Bronchial epithelial cell (primary cell): Measurements from ENCODE around the gene HAGH. TPM values are rescaled to one million over a fixed set of nuclear protein-coding genes. Genes with fewer than 3 reads are reported as not detected.
"Not testable (repeated sequence)": the region's sequence is repeated elsewhere in the genome, so short reads cannot be mapped to it uniquely, and the experiment has no call there.

Source experiments
- DNase-seq: peaks from one replicate; pipeline ENCODE4 v3.0.0-alpha.2; 2010; ENCODE audit warnings: low read depth
- FAIRE-seq: peaks from 2 replicates; lab custom pipeline; 2011; peaks lifted over from hg19 to GRCh38; lab: Jason Lieb, UNC
- H3K27me3 ChIP-seq: 2 replicates; pipeline ENCODE4 v1.5.1; 2011; ENCODE audit warnings: low read length; ENCODE audit not compliant: control insufficient read depth, insufficient read depth
- H3K36me3 ChIP-seq: 2 replicates; pipeline ENCODE4 v1.5.1; 2011; ENCODE audit warnings: low read length; ENCODE audit not compliant: control insufficient read depth, insufficient read depth
- H3K4me3 ChIP-seq: 2 replicates; pipeline ENCODE4 v1.5.1; 2011; ENCODE audit warnings: mild to moderate bottlenecking, low read depth, low read length, control low read depth
- total RNA-seq: library from RNA; depleted of rRNA; stranded (reverse); fragments of >200 nt; gene quantifications from 2 replicates; pipeline ENCODE4 v1.2.1, GENCODE V29; 2014
- TF ChIP-seq, protein P1 (sequence below): IDR thresholded peaks from 2 replicates; pipeline ENCODE4 v1.5.1; 2011; ENCODE audit warnings: mild to moderate bottlenecking, moderate library complexity, low read length, control low read depth, inconsistent platforms; ENCODE audit not compliant: insufficient read depth, severe bottlenecking

The HAGH gene
- 60.0 and 91.8 TPM in 2 replicates for total RNA-seq

GRCh38 chr16:1826691-1827573 lies at the start of gene HAGH, which contains the start of gene FAHD1:
Gene HAGH, minus strand, starts transcription at chr16:1826825. Its CDS starts 38 bp downstream, at chr16:1826787.
Gene FAHD1, plus strand, starts transcription at chr16:1827206. Its CDS starts 33 bp downstream, at chr16:1827239.
- TF ChIP-seq, protein P1, sequence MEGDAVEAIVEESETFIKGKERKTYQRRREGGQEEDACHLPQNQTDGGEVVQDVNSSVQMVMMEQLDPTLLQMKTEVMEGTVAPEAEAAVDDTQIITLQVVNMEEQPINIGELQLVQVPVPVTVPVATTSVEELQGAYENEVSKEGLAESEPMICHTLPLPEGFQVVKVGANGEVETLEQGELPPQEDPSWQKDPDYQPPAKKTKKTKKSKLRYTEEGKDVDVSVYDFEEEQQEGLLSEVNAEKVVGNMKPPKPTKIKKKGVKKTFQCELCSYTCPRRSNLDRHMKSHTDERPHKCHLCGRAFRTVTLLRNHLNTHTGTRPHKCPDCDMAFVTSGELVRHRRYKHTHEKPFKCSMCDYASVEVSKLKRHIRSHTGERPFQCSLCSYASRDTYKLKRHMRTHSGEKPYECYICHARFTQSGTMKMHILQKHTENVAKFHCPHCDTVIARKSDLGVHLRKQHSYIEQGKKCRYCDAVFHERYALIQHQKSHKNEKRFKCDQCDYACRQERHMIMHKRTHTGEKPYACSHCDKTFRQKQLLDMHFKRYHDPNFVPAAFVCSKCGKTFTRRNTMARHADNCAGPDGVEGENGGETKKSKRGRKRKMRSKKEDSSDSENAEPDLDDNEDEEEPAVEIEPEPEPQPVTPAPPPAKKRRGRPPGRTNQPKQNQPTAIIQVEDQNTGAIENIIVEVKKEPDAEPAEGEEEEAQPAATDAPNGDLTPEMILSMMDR = no peak
- DNase-seq = peak; percentile 83
- FAIRE-seq = peak; percentile 92

DNA sequence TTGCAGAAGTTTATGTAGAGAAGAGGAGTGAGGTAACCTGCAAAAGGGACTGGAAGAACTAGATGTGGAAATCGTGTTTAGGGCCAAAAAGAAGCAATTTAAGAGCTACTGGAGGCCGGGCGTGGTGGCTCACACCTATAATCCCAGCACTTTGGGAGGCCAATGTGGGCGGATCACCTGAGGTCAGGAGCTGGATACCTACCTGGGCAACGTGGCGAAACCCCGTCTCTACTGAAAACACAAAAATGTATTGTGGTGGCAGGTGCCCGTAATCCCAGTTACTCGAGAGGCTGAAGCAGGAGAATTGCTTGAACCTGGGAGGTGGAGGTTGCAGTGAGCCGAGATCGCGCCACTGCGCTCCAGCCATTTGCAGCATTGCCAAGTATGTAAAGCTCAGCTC lies 49.4 kb upstream of the HAGH start:
- H3K27me3 ChIP-seq, H3K36me3 ChIP-seq, FAIRE-seq, DNase-seq, H3K4me3 ChIP-seq: not testable (repeated sequence)

More at GRCh38 chr16:1826691-1827573, at the start of gene HAGH, which contains the start of gene FAHD1:
- no peaks in the 10 kb centered on the region for H3K27me3 ChIP-seq
- peak within 1 kb of the TSS; percentile 100 for H3K4me3 ChIP-seq
- H3K36me3 ChIP-seq = peaks cover 6% of the 10 kb centered on the region

- FAIRE-seq (no peak), DNase-seq (no peak)
- TF ChIP-seq, protein P1 = no peak
- Histone ChIP-seq H3K27me3 (peaks cover 7% of the 10 kb centered on the region), H3K36me3 (no peaks in the 10 kb centered on the region), H3K4me3 (no peak overlapping the region)
These were observed 48.2 kb upstream of the HAGH start for GRCh38 chr16:1874854-1875253.

DNA sequence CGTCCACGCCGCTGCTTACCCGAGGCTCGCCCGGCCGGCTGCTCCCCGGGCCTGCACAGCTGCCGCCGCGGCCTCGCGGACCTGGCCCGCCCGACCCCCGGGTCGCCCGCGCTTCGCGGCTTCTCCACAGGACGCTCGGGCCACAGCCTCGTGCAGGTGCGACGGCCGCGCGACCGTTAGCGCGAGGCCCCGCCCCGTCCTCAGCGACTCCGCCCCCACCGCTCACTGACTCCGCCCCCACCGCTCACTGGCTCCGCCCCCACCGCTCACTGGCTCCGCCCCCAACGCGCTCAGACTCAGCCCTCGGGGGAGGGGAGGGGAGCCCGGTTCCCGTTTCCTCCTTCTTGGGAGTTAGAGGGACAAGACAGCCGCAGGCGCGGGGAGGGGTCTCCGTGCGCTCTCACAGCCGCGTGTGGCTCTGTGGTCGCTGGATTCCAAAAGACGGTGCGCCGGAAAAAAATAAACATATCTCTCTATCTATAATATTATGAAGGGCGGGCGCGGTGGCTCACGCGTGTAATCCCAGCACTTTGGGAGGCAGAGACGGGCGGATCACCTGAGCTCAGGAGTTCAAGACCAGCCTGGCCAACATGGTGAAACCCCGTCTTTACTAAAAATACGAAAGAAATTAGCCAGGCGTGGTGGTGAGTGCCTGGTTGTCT lies 45.5 kb upstream of the HAGH start, which contains the start of gene MEIOB:
MEIOB (minus strand) TSS at position 191 of the 662 bp plus-strand sequence. CDS start 3,989 bp downstream, outside the sequence.
- peaks cover 2% of the 10 kb centered on the region for H3K27me3 ChIP-seq
- H3K4me3 ChIP-seq = no peak within 1 kb of the TSS
- TF ChIP-seq, protein P1 = no peak
- no peaks in the 10 kb centered on the region for H3K36me3 ChIP-seq
- FAIRE-seq (no peak), DNase-seq (no peak)

GRCh38 chr16:1870365-1871082 lies 43.9 kb upstream of the HAGH start:
- DNase-seq (peak; percentile 95), FAIRE-seq (no peak)
- Histone ChIP-seq H3K27me3 (peaks cover 2% of the 10 kb centered on the region), H3K36me3 (no peaks in the 10 kb centered on the region), H3K4me3 (no peak overlapping the region)
- TF ChIP-seq, protein P1 = no peak
